Peyer's patch (tissue), 4 donors: ENCODE measurements around the gene EIF4EBP2. TPM values are rescaled to one million over a fixed set of nuclear protein-coding genes. Genes with fewer than 3 reads are reported as not detected.

Experiments
- DNase-seq, 3 donors: peaks; one replicate each; pipeline ENCODE4 v3.0.0-alpha.2; 2017 to 2019
- H3K27ac ChIP-seq, 4 donors: fragments of 200-600 bp; sonication (generic); one replicate each; pipeline ENCODE4 v1.5.1; 2016 to 2019
- H3K27me3 ChIP-seq, 2 donors: fragments of 200-600 bp; sonication (generic); one replicate each; pipeline ENCODE4 v1.5.1; 2019
- H3K36me3 ChIP-seq, 3 donors: fragments of 200-600 bp; sonication (generic); one replicate each; pipeline ENCODE4 v1.5.1; 2016 to 2019
- H3K4me1 ChIP-seq, 4 donors: fragments of 200-600 bp; sonication (generic); one replicate each; pipeline ENCODE4 v1.5.1; 2016 to 2019
- H3K4me3 ChIP-seq, 4 donors: fragments of 200-600 bp; sonication (generic); 1 replicate in 3 of 4; 2 replicates in 1 of 4; pipeline ENCODE4 v1.5.1; 2016 to 2019; ENCODE audit warnings: mild to moderate bottlenecking in 1 of 4
- H3K9me3 ChIP-seq, 4 donors: fragments of 200-600 bp; sonication (generic); one replicate each; pipeline ENCODE4 v1.5.1; 2016 to 2019; ENCODE audit warnings: mild to moderate bottlenecking in 1 of 4
- POLR2A ChIP-seq, 2 donors: fragments of 450-650 bp; IDR thresholded peaks; one replicate each; pipeline ENCODE4 v1.5.1; 2017; ENCODE audit warnings: antibody characterized with exemption in 2 of 2, mild to moderate bottlenecking in 2 of 2, moderate library complexity in 2 of 2
- total RNA-seq, 4 donors: library from RNA; depleted of rRNA; stranded (reverse); fragments of >200 nt; gene quantifications; one replicate each; pipeline ENCODE4 v1.1.0, GENCODE V29; 2016
- TF ChIP-seq, protein P1 (sequence below), 6 experiments: fragments of 450-650 bp in 4 of 6; fragments of 200-600 bp in 2 of 6; sonication (generic) in 1 of 6; IDR thresholded peaks; one replicate each; pipeline ENCODE4 v1.5.1; 2017 to 2019; ENCODE audit warnings: antibody characterized with exemption in 6 of 6, mild to moderate bottlenecking in 3 of 6, moderate library complexity in 1 of 6

The EIF4EBP2 gene
- total RNA-seq, result 100 to 1,000 TPM in 1 of 4 donors, 10 to 100 TPM in 3; 64.4 to 129 (median 93.0) TPM

DNA sequence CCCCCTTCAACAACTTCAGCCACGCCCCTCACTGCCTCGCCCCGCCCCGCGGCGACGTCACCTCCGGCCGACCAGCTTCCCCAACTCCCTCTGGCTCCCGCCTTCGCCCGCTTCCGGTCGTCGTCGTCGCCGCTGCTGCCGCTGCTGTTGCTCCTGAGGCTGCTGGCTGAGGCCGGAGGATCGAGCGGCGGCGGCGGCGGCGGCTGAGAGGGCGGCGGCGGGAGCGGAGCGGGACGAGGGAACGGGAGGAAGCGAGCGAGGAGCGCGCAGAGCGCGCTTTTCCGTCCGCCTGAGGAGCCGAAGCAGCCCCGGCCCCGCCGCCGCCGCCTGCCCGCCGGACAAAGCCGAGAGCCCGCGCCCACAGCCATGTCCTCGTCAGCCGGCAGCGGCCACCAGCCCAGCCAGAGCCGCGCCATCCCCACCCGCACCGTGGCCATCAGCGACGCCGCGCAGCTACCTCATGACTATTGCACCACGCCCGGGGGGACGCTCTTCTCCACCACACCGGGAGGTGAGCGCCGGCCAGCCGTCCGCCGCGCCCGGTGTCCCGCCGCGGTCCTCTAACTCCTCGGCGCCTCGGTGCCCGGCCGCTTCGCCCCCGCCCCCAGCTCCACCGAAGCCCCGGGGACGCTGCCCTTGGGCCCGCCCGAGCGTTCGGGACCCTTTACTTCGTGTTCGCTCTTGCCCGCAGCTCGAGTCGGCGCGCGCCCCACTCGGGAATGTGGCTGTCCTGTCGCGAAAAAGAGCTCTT, at the start of gene EIF4EBP2:
TSS of gene EIF4EBP2 (plus strand) at position 110 of the 751 bp plus-strand sequence. CDS start at position 367, 257 bp downstream.
- no peaks in the 10 kb centered on the region for H3K9me3 ChIP-seq
- H3K27ac ChIP-seq, result peak within 1 kb of the TSS; percentile 95 to 99 (median 97)
- H3K4me3 ChIP-seq, result peak within 1 kb of the TSS; percentile 87 to 95 (median 88)
- no peaks in the 10 kb centered on the region for H3K36me3 ChIP-seq
- H3K27me3 ChIP-seq, result no peaks in the 10 kb centered on the region
- TF ChIP-seq, protein P1, sequence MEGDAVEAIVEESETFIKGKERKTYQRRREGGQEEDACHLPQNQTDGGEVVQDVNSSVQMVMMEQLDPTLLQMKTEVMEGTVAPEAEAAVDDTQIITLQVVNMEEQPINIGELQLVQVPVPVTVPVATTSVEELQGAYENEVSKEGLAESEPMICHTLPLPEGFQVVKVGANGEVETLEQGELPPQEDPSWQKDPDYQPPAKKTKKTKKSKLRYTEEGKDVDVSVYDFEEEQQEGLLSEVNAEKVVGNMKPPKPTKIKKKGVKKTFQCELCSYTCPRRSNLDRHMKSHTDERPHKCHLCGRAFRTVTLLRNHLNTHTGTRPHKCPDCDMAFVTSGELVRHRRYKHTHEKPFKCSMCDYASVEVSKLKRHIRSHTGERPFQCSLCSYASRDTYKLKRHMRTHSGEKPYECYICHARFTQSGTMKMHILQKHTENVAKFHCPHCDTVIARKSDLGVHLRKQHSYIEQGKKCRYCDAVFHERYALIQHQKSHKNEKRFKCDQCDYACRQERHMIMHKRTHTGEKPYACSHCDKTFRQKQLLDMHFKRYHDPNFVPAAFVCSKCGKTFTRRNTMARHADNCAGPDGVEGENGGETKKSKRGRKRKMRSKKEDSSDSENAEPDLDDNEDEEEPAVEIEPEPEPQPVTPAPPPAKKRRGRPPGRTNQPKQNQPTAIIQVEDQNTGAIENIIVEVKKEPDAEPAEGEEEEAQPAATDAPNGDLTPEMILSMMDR (IDR thresholded peaks at IDR 0.05), result no peak
- peak; percentile 98 to 99 for TF ChIP-seq POLR2A (IDR thresholded peaks at IDR 0.05)
- DNase-seq, result peak; percentile 98 to 100 (median 99)
- peaks cover 0 to 19% (median 7%) of the 10 kb centered on the region in 4 donors for H3K4me1 ChIP-seq

DNA sequence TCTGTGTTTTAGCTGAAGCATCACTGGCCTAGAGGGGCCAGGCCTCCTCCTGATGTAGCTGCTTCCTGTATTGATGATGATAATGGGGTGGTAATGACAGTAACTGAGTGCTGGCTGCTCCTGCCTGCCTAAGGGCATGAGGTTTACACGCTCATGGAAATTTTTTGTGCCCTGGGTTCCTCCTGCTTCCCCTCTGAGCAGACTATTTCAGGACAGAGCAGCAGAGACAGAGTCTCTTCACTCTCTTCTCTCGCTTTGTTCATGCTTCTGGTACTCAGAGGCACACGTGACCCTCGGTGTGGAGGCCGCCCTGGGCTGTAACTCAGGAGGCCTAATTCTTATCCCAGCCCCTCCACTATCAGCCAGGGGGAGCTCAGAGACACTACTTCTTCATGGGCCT, 49.4 kb upstream of the EIF4EBP2 start:
- H3K27me3 ChIP-seq, result no peaks in the 10 kb centered on the region
- no peaks in the 10 kb centered on the region for H3K36me3 ChIP-seq
- TF ChIP-seq, protein P1 (IDR thresholded peaks at IDR 0.05), result no peak
- TF ChIP-seq POLR2A (IDR thresholded peaks at IDR 0.05), result no peak

GRCh38 chr10:70355051-70356021, 48.6 kb upstream of the EIF4EBP2 start:
- Histone ChIP-seq H3K4me3 (peak overlapping the region in 2 of 4 donors; percentile 1 to 26), H3K27ac (peak overlapping the region in 2 of 4 donors; percentile 4 to 55), H3K4me1 (peaks cover 0 to 5% (median 2%) of the 10 kb centered on the region in 4 donors), H3K36me3 (no peaks in the 10 kb centered on the region), H3K9me3 (no peaks in the 10 kb centered on the region), H3K27me3 (no peaks in the 10 kb centered on the region)
- DNase-seq, result peak in 1 of 3 donors; percentile 35
- no peak for TF ChIP-seq POLR2A (IDR thresholded peaks at IDR 0.05)
- TF ChIP-seq, protein P1 (IDR thresholded peaks at IDR 0.05), result no peak

More for the DNA sequence above, 49.4 kb upstream of the EIF4EBP2 start:
- no peak overlapping the region for H3K4me3 ChIP-seq
- no peaks in the 10 kb centered on the region for H3K9me3 ChIP-seq
- no peak for DNase-seq
- peaks cover 0 to 5% (median 2%) of the 10 kb centered on the region in 4 donors for H3K4me1 ChIP-seq
- H3K27ac ChIP-seq, result peak overlapping the region in 1 of 4 donors; percentile 55

- TF ChIP-seq, protein P1 (IDR thresholded peaks at IDR 0.05), result no peak
- TF ChIP-seq POLR2A (IDR thresholded peaks at IDR 0.05), result no peak
- no peak for DNase-seq
- Histone ChIP-seq H3K27me3 (no peaks in the 10 kb centered on the region), H3K9me3 (no peaks in the 10 kb centered on the region), H3K4me3 (no peak overlapping the region), H3K4me1 (peaks cover 0 to 5% (median 2%) of the 10 kb centered on the region in 4 donors), H3K36me3 (no peaks in the 10 kb centered on the region), H3K27ac (peak overlapping the region in 1 of 4 donors; percentile 11)
These were observed 46.4 kb upstream of the EIF4EBP2 start for GRCh38 chr10:70357565-70357964.

- H3K9me3 ChIP-seq, result no peaks in the 10 kb centered on the region
- no peaks in the 10 kb centered on the region for H3K36me3 ChIP-seq
- no peak for TF ChIP-seq POLR2A (IDR thresholded peaks at IDR 0.05)
- TF ChIP-seq, protein P1 (IDR thresholded peaks at IDR 0.05), result no peak
- no peak overlapping the region for H3K27ac ChIP-seq
- DNase-seq, result no peak
- H3K4me3 ChIP-seq, result no peak overlapping the region
- peaks cover 0 to 5% (median 1%) of the 10 kb centered on the region in 4 donors for H3K4me1 ChIP-seq
- no peaks in the 10 kb centered on the region for H3K27me3 ChIP-seq
These were observed 45.5 kb upstream of the EIF4EBP2 start for GRCh38 chr10:70358446-70358845.
